HT-29 (cell line): Measurements from ENCODE around the gene RFC5. TPM values are rescaled to one million over a fixed set of nuclear protein-coding genes. Genes with fewer than 3 reads are reported as not detected.
"Not testable (repeated sequence)": the region's sequence is repeated elsewhere in the genome, so short reads cannot be mapped to it uniquely, and the experiment has no call there.

Experiments
- DNase-seq: peaks from one replicate; pipeline ENCODE4 v3.0.0-alpha.2; 2015; ENCODE audit warnings: low spot score
- total RNA-seq: library from RNA; depleted of rRNA; stranded (reverse); fragments of >200 nt; shearing (Covaris generic); gene quantifications from 2 replicates; pipeline ENCODE4 v1.2.3, GENCODE V29; 2014

Gene RFC5
- total RNA-seq, 1 experiment from 2014 or later, result 48.1 TPM

- no peak for DNase-seq
These were observed 1.2 kb upstream of the RFC5 start for GRCh38 chr12:118015306-118015705.

- DNase-seq, result no peak
These were observed 559 bp upstream of the RFC5 start for GRCh38 chr12:118015944-118016343.

GRCh38 chr12:118017926-118018325, 1.4 kb downstream of the RFC5 start:
- DNase-seq, result no peak

GRCh38 chr12:118020036-118020435, 3.5 kb downstream of the RFC5 start:
- DNase-seq, result no peak

GRCh38 chr12:118022097-118022727, 5.7 kb downstream of the RFC5 start:
- DNase-seq, result not testable (repeated sequence)

- DNase-seq, result no peak
These were observed 6.2 kb downstream of the RFC5 start for GRCh38 chr12:118022728-118023109.

GRCh38 chr12:118023301-118023860, 6.9 kb downstream of the RFC5 start:
- no peak for DNase-seq

GRCh38 chr12:118025168-118025567, 8.7 kb downstream of the RFC5 start:
- no peak for DNase-seq

GRCh38 chr12:118029166-118029565, 12.7 kb downstream of the RFC5 start:
- no peak for DNase-seq

GRCh38 chr12:118032188-118032587, 15.7 kb downstream of the RFC5 start:
- DNase-seq, result no peak

GRCh38 chr12:118033323-118033722, 16.8 kb downstream of the RFC5 start:
- DNase-seq, result no peak

GRCh38 chr12:118033902-118034301, 17.4 kb downstream of the RFC5 start:
- DNase-seq, result no peak

- DNase-seq, result peak; percentile 75
These were observed 18.1 kb downstream of the RFC5 start for GRCh38 chr12:118034429-118035189.

GRCh38 chr12:118035190-118036041, 18.9 kb downstream of the RFC5 start:
- peak; percentile 21 for DNase-seq

- no peak for DNase-seq
These were observed 20.3 kb downstream of the RFC5 start for GRCh38 chr12:118036672-118037411.

GRCh38 chr12:118038137-118038536, 21.6 kb downstream of the RFC5 start:
- DNase-seq, result no peak

GRCh38 chr12:118042091-118042490, 25.6 kb downstream of the RFC5 start:
- DNase-seq, result no peak

GRCh38 chr12:118044075-118044474, 27.6 kb downstream of the RFC5 start:
- no peak for DNase-seq

GRCh38 chr12:118044577-118044976, 28.1 kb downstream of the RFC5 start:
- DNase-seq, result no peak

GRCh38 chr12:118046430-118046829, 29.9 kb downstream of the RFC5 start:
- DNase-seq, result no peak
